ENCODE results near the gene MTCP1. TPM values are rescaled to one million over a fixed set of nuclear protein-coding genes. Genes with fewer than 3 reads are reported as not detected.

The MTCP1 gene
- 22.9 TPM for total RNA-seq

- DNase-seq (ENCODE audit: low spot score) (peak; percentile 85), ATAC-seq (peak; percentile 98)
- intact Hi-C loops (cut with DNase I) = no loop called here
Observed at GRCh38 chrX:155070975-155071693, at the start of gene MTCP1, which contains the start of the genes BRCC3 and CMC4. MTCP1 (minus strand) TSS chrX:155071136; CDS start chrX:155066010, 5,126 bp downstream. BRCC3 (plus strand) TSS chrX:155071508; CDS start chrX:155071528, 20 bp downstream. CMC4 (minus strand) TSS chrX:155071136; CDS start chrX:155064023, 7,113 bp downstream.

DNA sequence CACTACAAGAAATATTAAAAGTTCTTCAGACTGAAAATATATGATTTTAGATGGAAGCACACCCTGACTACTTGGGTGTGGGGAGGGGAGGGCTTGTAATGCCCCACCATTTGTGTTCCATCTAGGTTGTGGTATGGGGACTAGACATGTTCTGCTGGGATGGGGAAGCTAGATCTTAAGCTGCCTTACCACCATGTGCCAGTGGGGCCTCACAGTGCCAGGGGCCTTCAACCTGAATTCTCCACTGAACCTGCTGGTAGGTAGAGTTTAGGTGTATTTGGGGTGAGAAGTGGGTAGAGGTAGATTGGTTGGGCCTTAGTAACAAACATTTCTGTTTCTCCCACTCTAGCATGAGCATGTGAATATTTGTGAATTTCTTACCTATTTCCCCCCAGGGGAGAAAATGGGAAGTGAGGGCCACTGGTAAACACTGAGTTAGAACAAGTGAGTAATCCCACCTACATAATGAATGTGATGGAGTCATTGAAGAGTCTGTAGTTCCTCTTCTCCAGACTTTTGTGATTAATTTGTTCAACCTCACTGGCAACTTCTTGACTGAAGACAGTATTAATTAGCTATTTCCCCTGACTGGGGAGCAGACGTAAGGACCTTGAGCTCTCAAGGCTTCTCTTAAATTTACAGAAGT lies 44.4 kb upstream of the MTCP1 start:
- DNase-seq (ENCODE audit: low spot score) = no peak
- intact Hi-C loops (cut with DNase I) = no loop called here
- no peak for ATAC-seq

GRCh38 chrX:155113097-155113496 lies 42.2 kb upstream of the MTCP1 start:
- no peak for ATAC-seq
- intact Hi-C loops (cut with DNase I) = no loop called here
- DNase-seq (ENCODE audit: low spot score) = no peak

GRCh38 chrX:155112171-155112570 lies 41.2 kb upstream of the MTCP1 start:
- ATAC-seq (no peak), DNase-seq (ENCODE audit: low spot score) (no peak)
- intact Hi-C loops (cut with DNase I) = no loop called here

DNA sequence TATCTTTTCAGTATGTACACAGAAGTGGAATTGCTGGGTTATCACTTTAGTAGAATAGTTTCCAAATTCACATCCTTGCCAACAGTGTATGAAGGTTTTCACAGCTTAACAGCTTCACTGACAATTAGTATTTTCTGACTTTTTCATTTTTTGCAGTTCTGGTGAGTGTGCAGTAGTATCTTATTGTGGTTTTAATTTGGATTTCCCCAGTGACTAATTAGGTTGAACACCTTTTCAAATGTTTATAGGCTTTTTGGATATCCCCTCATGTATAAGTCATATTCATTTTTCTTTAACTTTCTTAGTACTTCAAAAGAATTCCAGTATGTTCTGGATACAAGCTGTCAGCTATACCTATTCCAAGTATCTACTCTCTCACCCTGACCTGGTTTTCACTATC lies 37.5 kb upstream of the MTCP1 start:
- DNase-seq (ENCODE audit: low spot score) = no peak
- intact Hi-C loops (cut with DNase I) = no loop called here
- no peak for ATAC-seq

GRCh38 chrX:155105919-155106318 lies 35.0 kb upstream of the MTCP1 start:
- intact Hi-C loops (cut with DNase I) = no loop called here
- no peak for ATAC-seq
- DNase-seq (ENCODE audit: low spot score) = no peak

DNA sequence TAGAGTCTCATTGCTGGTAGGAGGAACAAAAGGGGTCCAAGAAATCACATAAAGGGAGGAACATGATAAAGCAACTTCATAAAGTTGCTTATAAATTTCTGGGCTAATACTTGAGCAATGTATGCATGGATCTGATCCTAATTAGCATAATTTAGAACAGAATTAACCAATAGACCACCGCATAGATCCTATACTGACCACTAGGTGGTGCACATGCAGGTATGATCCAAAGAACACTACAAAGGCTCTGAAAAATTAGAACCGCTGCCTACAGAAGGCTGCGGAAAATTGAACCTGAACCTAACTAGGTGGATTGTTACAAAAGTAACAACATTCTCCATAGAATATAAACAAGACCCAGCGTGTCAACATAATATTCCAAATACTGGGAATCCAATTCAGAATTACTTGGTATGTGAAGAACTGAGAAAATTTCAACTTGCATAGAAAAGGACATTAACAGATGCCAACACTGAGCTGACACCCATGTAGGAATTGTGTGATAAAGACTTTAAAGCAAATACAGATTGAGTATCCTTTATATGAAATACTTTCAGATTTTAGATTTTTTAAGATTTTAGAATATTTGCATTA lies 23.6 kb upstream of the MTCP1 start:
- intact Hi-C loops (cut with DNase I) = no loop called here
- DNase-seq (ENCODE audit: low spot score) (no peak), ATAC-seq (no peak)

GRCh38 chrX:155086961-155087735 lies 16.2 kb upstream of the MTCP1 start:
- no peak for ATAC-seq
- no peak for DNase-seq (ENCODE audit: low spot score)
- intact Hi-C loops (cut with DNase I) = no loop called here

GRCh38 chrX:155086202-155086840 lies 15.4 kb upstream of the MTCP1 start:
- DNase-seq (ENCODE audit: low spot score) (no peak), ATAC-seq (no peak)
- intact Hi-C loops (cut with DNase I) = no loop called here

GRCh38 chrX:155071694-155072280 lies 851 bp upstream of the MTCP1 start:
- DNase-seq (ENCODE audit: low spot score) (no peak), ATAC-seq (no peak)
- intact Hi-C loops (cut with DNase I) = no loop called here

DNA sequence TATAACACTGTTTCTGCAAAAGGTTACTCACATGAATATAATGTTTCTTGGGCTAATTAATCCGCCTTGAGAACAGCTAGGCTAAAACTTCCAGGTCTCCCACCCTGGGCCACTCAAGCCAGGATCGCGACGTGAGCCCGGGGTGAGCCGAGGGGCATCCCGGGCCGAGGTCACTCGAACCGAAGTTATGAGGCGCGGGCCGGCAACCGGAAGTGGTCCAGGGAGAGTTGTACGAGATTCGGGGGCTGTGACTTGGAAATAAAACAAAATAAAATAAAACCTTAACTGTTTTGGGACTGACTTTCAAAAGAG lies 317 bp downstream of the MTCP1 start:
- ATAC-seq = peak; percentile 19
- intact Hi-C loops (cut with DNase I) = no loop called here
- no peak for DNase-seq (ENCODE audit: low spot score)

- intact Hi-C loops (cut with DNase I) = no loop called here
Observed at GRCh38 chrX:155070038-155070437, 898 bp downstream of the MTCP1 start.

GRCh38 chrX:155069414-155069813 lies 1.5 kb downstream of the MTCP1 start:
- ATAC-seq (no peak), DNase-seq (ENCODE audit: low spot score) (no peak)
- intact Hi-C loops (cut with DNase I) = no loop called here

More at GRCh38 chrX:155070038-155070437, 898 bp downstream of the MTCP1 start:
- DNase-seq (ENCODE audit: low spot score) = no peak
- ATAC-seq = no peak

GRCh38 chrX:155068165-155068564 lies 2.8 kb downstream of the MTCP1 start:
- ATAC-seq (no peak), DNase-seq (ENCODE audit: low spot score) (no peak)
- intact Hi-C loops (cut with DNase I) = no loop called here

DNA sequence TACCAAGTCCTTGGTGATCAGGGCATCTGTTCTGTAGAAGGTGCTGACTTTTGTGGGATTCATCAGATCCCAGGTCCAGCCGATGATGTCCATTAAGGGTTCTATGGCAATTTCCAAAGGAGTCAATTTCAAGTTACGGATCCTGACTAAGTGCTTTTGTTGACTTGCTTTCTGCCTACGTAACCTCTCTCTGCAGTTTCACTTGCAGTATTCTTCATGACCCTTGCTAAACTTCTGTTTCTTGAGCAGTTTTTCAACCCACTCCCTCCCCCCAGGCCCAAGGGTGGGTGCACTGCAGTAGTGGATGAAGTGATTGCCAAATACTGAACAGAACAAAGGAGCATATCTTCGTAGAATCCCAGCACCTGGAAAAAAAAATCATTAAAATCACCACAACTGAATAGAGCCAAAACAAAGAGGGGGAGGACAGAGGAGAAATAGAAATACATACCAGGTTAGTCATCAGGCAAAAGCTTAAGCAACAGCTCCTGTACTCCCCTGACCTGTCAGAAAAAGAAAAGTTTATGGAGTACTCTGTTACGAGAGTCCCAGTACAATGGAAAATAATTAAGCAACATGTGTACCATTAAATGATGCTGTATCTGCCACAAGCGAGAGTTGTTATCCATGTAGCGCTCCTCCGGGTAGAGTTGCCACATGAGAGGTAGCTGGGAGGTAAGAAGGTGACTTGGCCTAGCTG lies 5.8 kb downstream of the MTCP1 start:
- no peak for ATAC-seq
- no peak for DNase-seq (ENCODE audit: low spot score)
- intact Hi-C loops (cut with DNase I) = no loop called here

GRCh38 chrX:155061760-155062159 lies 9.2 kb downstream of the MTCP1 start:
- intact Hi-C loops (cut with DNase I) = no loop called here
- DNase-seq (ENCODE audit: low spot score) (no peak), ATAC-seq (no peak)

- intact Hi-C loops (cut with DNase I) = no loop called here
- DNase-seq (ENCODE audit: low spot score) = peak; percentile 71
- peak; percentile 91 for ATAC-seq
Observed at GRCh38 chrX:155056877-155057792, 13.8 kb downstream of the MTCP1 start.
